ENCODE results near the gene KLF15.

DNA sequence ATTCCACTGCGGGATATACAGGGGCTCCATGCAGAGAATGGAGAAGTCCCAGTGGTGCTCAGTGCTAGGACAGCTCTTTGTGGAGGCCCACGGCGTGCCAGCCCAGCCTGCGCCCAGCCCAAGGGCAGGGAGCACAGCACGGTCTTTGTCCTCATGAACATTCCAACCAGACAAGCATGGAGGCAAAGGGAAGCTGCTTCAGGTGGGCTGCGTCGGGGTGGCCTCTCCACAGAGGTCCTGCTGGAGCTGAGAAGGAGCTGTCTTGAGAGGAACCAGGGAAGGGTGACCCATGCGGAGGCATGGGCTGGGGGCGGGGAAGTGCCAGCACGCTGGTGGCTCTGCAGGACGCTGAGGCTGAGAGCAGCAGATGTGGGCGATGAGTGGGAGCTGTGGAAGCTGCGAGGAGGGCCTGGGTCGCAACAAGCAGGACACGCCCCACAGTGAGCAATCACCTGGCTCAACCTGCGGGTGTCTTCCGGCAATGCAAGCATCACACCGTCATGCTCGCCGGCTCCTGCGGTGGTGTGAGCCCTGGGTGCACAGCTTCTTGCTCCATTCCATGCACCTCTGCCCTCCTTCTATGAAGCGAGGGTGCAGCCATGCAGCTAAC lies 14.0 kb upstream of the KLF15 start:
- no peak for TF ChIP-seq POLR2AphosphoS5 (IDR thresholded peaks at IDR 0.05; ENCODE audit: low read depth, low read length)
- no peak for TF ChIP-seq POLR2A (IDR thresholded peaks at IDR 0.05; ENCODE audit: low read depth, low read length)
- no peak for TF ChIP-seq TAF1 (IDR thresholded peaks at IDR 0.05; ENCODE audit: low read depth, low read length)
